GM03348 (cell line): ENCODE results near the gene RBBP8.
A peak's percentile ranks its signal among the peaks of the same experiment; 100 is the strongest.
"Not testable (repeated sequence)": the region's sequence is repeated elsewhere in the genome, so short reads cannot be mapped to it uniquely, and the experiment has no call there.

ENCODE experiments used
- DNase-seq: peaks from one replicate; pipeline ENCODE4 v3.0.0; 2012; ENCODE audit warnings: low spot score

The RBBP8 gene

GRCh38 chr18:22933206-22933965, at the start of gene RBBP8:
Gene RBBP8 (plus strand): TSS chr18:22933328. CDS start chr18:22936852, 3,524 bp downstream.
- peak; percentile 94 for DNase-seq

- no peak for DNase-seq
Observed at GRCh38 chr18:22883827-22884226, 49.3 kb upstream of the RBBP8 start.

DNA sequence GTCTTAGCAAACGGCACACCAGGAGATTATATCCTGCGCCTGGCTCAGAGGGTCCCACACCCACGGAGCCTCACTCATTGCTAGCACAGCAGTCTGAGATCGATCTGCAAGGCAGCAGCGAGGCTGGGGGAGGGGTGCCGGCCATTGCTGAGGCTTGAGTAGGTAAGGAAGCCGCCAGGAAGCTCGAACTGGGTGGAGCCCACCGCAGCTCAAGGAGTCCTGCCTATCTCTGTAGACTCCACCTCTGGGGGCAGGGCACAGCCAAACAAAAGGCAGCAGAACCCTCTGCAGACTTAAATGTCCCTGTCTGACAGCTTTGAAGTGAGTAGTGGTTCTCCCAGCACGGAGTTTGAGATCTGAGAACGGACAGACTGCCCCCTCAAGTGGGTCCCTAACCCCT, 47.4 kb upstream of the RBBP8 start:
- not testable (repeated sequence) for DNase-seq

DNA sequence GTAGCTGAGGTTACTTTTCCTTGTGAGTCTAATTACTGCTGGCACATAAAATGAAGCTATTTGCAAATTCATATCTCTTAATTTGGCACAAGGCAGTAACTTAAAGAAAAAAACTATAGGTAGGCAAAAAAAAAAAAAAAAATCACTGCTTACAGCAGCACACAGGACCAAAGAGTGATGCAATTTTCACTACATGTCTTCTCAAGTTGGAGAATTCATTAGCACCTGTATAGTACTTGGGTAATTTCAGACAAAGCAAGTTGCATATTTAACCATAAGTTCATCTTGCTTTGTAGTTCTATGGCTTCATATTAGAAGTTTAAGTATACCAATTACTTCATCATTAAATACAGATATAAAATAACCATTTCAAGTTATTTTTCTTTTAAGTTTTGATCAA, 33.7 kb upstream of the RBBP8 start:
- no peak for DNase-seq

GRCh38 chr18:22900558-22901238, 32.4 kb upstream of the RBBP8 start:
- peak; percentile 23 for DNase-seq

GRCh38 chr18:22902093-22902492, 31.0 kb upstream of the RBBP8 start:
- DNase-seq: no peak

- not testable (repeated sequence) for DNase-seq
Observed at GRCh38 chr18:22903248-22903647, 29.9 kb upstream of the RBBP8 start.

- no peak for DNase-seq
Observed at GRCh38 chr18:22912149-22912548, 21.0 kb upstream of the RBBP8 start.

GRCh38 chr18:22912835-22913234, 20.3 kb upstream of the RBBP8 start:
- peak; percentile 60 for DNase-seq

GRCh38 chr18:22913861-22914260, 19.3 kb upstream of the RBBP8 start:
- no peak for DNase-seq

DNA sequence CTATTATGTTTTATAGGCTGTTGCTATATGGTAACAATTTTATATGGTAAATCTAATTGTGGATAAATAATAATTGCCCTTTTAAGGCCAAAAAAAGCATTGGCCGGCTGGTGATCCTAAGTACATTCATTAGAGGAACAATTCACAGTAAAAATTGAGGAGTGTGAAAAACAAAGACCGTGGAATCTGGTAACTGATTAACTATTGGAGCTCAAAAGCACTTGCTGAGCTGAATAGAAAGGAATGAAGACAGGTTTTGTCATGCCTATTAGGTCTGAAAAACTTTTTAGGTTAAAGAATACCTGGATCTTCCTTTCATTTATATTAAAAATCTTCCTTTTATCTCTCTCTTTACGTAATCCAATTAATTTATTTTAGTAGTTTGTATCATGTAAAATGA, 18.5 kb upstream of the RBBP8 start:
- DNase-seq: no peak

- DNase-seq: no peak
Observed at GRCh38 chr18:22915337-22915736, 17.8 kb upstream of the RBBP8 start.

- DNase-seq: no peak
Observed at GRCh38 chr18:22921772-22922171, 11.4 kb upstream of the RBBP8 start.

DNA sequence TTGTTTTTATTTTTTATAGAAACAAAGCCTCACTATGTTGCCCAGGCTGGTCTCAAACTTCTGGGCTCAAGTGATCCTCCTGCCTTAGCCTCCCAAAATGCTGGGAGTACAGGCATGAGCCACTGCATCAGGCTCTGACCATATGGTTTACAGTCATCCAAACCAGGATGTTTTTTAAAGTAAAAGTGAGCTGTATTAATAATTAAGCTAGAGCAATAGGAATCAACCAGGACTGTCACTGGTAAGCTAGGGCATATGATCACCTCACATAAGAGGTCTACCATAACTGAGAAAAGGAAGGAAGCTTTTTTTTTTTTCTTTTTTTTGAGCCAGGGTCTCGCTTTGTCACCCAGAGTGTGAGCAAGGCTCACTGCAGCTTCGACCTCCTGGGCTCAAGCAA, 8.5 kb upstream of the RBBP8 start:
- DNase-seq: no peak

DNA sequence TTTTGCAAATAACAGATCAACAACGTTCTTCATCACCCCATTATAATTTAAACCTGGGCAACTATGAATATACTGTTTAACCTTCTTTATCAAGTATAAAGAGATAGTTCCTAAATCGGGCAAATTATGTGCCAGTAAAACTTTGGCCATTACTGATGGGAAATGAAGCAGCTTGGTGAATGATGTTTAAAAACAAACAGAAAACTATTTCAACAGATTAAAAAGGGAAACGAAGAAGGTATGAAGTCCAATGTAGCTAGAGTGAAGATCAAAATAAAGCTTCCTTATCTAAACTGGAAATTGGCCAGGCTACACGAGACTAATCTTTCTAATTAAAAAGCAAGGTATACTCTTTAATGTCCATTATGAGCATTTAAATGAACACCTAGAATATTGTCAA, 6.7 kb upstream of the RBBP8 start:
- no peak for DNase-seq

- DNase-seq: no peak
Observed at GRCh38 chr18:22928339-22928738, 4.8 kb upstream of the RBBP8 start.

- DNase-seq: peak; percentile 74
Observed at GRCh38 chr18:22930089-22930713, 2.9 kb upstream of the RBBP8 start.

GRCh38 chr18:22932885-22933205, 283 bp upstream of the RBBP8 start:
- DNase-seq: no peak

DNA sequence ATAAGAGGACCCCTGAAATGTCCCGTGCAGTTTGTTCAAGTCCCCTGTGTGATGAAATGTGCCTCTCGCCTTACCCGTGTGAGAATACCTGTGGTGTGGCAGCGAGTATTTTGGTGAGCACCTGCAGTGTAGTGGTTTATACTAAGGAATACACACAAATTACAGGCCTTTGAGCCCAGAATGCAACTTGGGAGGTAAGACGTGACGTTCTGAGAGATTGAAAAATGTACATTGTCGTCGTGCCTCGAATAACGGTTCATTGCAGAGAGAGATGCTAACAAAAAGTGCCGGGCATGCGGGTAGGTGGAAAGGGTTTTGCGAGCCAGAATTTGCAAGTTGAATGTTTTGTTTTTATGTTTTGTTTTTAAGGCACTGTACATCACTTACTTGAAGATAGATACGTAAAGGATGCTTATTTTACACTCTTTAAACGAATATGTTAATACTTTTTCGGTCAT, 867 bp downstream of the RBBP8 start:
- DNase-seq: no peak

DNA sequence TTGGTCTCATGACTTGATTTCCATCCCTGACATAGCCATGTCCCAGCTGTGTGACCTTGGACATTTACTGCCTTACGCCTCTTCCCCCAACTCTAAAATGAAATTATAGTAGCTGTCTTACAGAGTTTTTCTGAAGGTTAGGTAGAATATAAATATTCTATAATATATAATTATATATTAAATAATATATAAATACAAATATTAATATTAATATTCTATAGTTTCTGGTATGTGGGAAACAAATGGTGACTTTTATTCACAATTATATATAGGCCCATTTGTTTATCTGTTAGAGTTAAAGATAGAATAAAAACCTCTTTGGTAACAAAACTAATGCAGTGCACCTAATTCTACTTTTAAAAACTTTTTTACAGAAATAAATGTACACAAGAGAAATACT, 1.7 kb downstream of the RBBP8 start:
- DNase-seq: no peak

- DNase-seq: no peak
Observed at GRCh38 chr18:22935431-22935830, 2.3 kb downstream of the RBBP8 start.

DNA sequence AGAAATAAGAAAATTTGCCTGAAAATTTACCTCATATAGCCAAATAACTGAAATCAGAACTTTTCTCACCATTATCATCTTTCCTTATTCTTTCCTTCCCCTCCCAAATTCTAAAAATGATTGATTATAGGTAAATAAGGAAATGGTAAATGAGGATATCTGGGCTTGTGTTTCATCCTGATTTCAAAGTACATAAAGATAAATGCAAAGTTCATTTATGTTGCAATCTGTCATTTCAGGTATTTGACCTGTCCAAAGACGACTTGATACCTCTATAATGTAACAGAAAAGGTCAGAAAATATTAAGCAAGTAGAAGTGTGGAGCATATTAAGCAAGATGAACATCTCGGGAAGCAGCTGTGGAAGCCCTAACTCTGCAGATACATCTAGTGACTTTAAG, 3.4 kb downstream of the RBBP8 start:
- no peak for DNase-seq

DNA sequence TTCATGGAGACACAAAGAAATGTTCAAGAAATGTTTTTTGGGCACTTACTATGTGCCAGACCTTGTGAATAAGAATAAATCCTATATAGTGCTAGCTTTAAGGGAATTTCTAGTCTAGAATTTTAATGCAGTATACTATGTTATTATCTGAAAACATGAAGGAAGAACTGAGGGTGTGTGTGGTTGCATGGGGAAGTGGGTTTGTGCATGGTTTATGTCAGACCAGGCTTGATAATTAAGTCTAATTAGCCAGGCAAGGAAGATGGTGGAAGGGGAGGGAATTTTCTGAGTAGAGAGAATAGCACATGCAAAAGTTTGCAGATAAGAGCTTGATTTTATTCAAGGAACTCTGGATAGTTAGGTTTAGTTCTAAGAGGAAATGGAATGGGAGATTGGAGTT, 6.5 kb downstream of the RBBP8 start:
- no peak for DNase-seq
